22Rv1 (cell line): ENCODE measurements around the gene POM121.
"Not testable (repeated sequence)": the region's sequence is repeated elsewhere in the genome, so short reads cannot be mapped to it uniquely, and the experiment has no call there.

Experiments used
- CTCF ChIP-seq: fragments of 450-650 bp; IDR thresholded peaks from 2 replicates; pipeline ENCODE4 v1.5.1; 2017; ENCODE audit warnings: mild to moderate bottlenecking
- ZFX ChIP-seq: fragments of 450-650 bp; IDR thresholded peaks from 2 replicates; pipeline ENCODE4 v1.6.1; 2017; ENCODE audit warnings: antibody characterized with exemption, borderline replicate concordance

- TF ChIP-seq CTCF, ZFX: not testable (repeated sequence)
Measured at GRCh38 chr7:72960626-72961345, 35.9 kb downstream of the POM121 start.
